ELR (cell line): Measurements from ENCODE around the gene ARNT2.
A peak's percentile ranks its signal among the peaks of the same experiment; 100 is the strongest.

Source experiments
- DNase-seq: peaks from one replicate; pipeline ENCODE4 v3.0.0-alpha.2; 2015; ENCODE audit warnings: low read depth

Gene ARNT2

DNA sequence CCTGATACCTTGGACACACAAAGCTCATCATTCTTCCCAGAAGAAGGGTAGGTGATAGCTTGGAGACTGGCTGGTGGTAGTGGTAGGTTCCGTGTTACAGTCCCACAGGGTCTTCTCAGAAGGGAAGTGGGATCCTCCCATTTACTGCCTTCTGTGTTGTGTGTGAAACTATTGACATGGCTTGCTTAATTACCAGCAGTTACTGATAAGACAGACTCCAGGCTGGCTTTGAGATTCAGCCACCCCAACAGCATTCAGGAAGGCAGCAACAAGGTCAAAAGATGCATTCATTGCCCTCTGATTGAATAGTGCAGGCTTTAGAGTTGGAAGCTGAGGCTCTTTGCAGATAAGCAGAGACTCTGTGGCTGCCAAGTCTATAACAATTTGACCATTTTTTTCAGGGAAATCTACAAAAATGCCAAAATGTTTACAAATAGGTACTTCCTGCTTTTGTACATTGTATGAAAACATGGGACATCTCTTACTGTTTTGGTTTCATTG, 7.7 kb downstream of the ARNT2 start:
- DNase-seq, result no peak

DNA sequence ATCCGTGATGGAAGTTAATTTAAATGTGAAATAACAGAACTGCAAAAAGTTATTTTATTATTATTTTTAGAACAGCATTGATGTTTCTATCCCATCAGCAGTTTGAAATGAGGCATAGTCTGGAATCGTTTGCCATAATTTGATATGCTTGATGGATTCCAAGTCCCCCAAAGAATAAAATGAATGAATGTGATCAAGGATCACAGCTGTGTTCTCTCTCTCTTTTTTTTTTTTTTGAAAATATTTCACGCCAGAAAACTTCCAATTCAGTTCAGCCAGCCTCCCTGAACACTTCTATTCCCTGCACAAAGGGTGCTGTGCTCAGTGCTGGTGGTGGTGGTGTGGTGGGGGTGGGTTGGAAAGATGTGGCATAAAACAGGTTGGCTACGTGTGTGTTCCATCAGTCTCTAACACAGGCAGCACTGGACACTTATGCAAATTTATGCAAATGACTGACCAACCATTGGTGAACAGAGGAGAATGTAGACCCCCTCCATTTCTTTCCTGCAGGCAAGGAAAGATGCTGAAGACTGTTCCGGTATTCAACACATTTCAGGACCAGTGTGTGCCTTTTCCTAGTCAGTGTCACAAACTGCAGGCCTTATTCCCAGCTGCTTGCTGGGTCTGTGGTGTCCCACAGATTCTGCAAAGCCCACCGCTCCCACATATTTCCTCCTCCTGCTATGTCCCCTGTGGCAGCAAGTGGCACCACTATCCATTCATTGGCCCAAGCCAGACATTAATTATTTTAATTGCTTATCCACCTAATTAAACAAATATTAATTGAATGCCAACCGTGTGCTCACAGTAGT, 10.6 kb downstream of the ARNT2 start:
- DNase-seq, result no peak

DNA sequence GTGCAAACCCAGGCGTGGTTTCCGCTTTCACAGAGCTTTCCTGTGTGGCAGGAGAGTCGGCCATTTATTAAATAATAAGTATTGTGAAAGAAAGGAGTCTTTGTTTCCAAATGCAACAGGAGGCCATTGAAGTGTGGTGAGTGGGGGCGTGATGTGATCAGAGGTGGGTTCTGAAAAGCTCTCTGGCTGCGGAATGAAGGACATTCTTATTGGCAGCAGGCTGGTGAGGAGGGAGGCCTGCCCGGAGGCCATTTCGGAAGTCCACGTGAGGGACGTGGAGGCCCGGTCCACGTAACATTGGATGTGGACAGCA, 11.1 kb downstream of the ARNT2 start:
- DNase-seq, result no peak

DNA sequence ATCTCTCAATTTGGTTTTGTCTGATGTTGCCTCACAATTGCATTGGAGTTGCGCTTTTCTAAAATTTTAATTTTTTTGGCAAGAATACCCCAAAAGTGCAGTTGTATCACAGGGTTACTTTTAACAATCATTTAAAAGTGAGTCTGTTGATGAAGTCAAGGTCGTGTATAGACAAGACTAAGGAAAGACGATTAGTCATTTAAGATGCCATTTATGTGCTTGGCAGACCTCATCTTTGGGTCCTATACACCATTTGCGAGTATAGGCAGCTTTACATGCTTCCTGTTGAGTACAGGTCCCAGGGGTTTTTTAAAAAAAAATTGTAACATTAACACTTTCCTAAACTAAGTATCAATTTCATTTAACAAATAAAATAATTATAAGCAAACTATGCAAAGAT, 12.5 kb downstream of the ARNT2 start:
- DNase-seq, result no peak

DNA sequence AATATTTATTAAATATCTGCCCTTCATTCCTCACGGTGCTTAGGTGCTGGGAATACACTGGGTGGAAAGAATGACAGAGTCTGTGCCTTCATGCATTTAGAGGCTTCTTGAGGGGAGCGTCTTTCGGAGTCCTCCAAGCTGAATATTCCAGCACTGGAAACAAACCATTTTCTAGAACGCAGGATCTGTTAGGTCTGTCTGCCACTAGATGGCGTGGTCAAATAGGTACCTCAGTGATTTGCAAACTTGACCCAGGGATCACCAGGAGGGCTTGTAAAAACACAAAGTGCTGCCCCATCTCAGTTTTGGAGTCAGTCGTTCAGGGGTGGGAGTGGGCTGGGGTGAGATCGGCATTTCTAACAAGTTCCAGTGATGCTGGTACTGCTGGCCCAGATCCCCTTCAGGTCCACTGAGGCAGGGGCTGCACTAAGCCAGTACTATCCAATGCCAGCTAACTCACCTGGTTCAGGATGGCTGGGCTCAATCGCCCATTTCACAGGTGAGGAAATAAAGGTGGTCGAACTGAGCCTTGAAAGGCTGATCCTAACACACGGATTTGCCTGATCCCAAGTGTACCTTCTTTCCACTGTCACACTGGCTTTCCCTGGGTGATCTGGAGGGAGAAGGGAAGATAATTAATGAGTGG, 14.8 kb downstream of the ARNT2 start:
- DNase-seq, result peak; percentile 76

DNA sequence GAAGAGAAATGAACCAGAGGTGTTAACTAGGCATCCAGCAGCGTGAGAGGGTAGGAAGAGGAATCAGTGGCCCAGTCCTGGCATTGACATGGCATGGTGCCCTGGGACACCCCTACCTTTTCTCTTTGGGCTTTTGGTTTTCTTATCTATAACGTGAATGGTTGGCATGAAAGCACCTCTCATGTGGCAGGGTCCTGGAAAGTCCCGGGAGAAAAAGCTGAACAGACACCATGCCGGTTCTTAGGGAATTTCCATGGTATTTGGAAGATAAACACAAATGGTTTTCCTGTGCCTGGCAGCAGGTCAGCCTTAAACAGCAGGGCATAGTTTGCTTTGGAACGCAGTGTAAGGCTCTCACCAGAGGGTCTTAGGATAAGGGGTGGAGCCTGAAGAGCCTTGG, 15.4 kb downstream of the ARNT2 start:
- no peak for DNase-seq

DNA sequence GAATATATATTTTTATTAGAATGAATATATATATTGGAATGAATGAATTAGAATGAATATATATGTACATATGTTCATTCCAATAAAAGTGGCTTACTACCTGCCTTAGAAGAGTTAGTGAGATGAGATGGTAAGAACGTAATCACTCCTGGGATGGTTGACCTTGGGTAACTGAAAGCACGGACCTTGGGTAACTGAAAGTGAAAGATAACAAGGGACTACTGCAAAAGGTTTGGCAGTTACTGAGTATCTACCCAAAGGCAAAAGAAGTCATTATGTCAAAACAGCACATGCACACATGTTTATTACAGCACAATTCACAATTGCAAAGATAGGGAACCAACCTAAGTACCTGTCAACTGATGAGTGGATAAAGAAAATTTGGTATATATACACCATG, 16.5 kb downstream of the ARNT2 start:
- DNase-seq, result no peak

DNA sequence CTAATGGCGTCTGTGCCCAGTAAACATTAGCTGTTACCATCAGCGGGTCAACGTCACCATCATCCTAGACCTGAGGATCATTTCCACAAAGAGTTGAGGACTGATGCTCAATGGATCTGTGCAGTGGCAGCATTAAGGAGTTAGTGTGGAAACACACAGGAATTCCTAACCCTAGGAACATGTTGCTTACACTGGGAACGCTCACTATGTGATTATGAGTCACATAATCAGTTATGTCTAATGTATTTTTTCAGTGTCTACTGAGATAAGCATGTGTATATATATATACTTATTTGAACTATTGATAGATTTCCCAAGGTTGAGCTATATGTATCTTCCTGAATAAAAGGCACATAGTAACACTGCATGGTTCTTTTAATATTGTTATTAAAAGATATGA, 19.0 kb downstream of the ARNT2 start:
- DNase-seq, result peak; percentile 29

DNA sequence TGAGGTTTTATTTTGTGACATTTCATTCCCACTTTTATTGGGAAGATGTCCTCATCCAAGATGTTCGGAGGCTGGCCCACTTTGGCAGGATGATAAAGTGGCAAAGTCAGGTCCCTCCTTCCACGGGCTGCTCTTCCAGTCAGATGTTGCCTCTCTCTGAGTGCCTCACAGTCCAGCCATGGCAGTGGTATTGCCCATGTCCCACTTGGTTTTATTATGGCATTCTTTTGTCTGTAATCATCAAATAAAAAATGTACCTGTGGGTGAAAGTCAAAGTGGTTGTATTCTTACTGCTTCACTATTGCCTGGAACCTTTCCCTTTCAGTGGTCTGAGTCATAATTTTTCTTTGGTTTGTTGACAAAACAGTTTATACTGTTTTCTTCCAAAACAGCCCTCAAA, 20.2 kb downstream of the ARNT2 start:
- DNase-seq, result peak; percentile 16

DNA sequence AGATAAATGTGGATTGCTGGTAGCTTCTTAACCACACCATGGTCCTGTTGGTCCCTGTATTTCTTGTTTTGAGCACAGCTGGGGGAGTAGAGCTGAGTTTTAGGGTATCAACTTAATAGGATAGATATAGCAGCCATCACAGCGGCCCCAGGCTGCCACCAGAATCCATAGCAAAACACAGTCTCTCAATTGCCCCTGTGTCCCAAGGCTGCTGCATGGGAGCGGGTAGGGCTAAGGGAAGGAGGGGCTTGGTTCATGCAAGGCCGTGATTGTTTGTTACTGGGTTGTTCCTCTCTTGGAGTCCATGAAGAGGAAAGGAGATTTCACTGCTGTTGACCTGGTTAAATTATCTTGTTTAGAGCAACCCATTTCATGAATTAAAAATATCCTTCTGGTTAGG, 22.1 kb downstream of the ARNT2 start:
- DNase-seq, result no peak

DNA sequence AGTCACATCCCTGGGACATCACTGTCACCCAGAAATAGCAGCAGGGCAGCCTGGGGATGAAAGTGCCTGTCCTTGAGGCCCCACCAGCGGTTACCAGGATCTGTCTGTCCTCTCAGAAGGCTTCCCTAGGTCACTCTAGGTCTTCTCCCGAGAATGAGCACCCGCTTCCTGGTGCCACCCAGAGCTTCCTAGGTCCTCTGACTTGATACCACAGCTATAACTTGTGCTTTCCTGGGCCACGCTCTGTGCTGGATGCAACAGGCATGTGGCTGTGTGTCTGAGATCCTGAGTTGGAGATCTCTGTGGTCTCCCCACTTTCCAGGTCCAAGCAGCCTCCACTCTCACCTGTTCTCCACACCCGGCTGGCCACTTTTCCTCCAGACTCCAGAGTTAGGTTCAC, 25.8 kb downstream of the ARNT2 start:
- DNase-seq, result no peak

DNA sequence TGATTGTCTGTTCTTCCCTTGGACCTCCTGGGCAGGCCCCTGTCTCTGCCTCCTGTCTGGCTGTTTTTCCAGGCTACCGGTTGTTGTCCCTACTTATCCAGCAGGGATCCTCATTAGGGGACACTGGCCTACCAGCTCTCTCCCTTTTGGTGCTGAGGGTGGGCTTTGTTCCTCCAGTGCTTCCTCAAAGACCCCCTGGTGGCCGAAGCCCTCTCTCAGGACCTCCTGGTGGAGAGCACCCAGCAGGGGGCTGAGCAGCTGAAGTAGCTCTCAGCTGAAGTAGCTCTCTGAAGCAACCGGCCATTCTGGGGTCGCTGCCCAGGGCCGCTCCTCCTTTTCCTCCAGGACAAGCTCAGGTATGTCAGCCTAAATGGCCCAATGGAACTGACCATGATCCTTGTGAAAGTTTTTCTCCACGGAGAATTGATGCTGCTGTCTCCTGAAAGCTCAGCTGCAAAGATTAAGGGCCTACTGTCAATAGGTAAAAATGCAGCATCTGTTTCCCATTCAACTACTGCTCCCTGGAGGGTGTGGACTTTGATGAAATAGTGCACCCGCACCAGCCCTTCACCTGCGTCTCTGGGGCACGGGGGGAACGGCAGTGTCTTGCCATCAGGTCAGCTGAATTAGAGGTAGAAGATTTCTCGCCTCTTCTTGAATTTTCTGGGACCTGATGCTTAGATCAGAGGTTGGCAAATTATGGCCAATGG, 27.6 kb downstream of the ARNT2 start:
- DNase-seq, result no peak

DNA sequence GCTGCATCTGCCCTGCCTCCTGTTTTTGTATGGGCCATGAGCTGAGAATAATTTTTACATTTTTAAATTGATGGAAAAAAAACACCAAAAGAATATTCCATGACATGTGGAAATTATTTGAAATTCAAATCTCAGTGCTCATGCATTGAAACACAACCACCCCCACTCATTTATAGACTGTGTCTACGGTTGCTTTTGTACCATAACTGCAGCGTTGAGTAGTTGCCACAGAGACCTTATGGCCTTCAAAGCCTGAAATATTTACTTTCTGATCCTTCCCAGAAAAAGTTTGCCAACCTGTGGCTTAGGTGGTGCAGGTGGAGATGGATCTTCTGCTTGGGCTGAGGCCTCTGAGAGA, 28.1 kb downstream of the ARNT2 start:
- DNase-seq, result no peak

DNA sequence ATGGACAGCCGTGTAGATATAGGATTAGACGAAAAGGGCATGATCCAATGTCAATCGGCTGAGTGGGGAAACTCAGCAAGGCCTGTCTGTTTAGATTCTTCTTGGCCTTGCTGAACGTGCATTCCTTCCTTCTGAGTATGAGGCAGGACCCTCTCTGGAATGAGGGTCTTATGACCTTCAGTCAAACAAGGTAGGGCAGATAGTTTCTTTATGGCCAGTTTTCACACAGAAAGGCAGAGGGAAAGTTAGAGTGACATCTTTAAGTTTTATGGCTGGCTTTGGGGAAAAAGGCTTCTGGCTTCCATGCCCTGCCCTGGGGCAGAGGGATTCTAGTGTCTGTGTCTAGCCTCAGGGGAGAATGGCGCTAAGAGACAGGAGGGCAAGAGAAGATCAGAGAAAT, 29.7 kb downstream of the ARNT2 start:
- DNase-seq, result no peak

DNA sequence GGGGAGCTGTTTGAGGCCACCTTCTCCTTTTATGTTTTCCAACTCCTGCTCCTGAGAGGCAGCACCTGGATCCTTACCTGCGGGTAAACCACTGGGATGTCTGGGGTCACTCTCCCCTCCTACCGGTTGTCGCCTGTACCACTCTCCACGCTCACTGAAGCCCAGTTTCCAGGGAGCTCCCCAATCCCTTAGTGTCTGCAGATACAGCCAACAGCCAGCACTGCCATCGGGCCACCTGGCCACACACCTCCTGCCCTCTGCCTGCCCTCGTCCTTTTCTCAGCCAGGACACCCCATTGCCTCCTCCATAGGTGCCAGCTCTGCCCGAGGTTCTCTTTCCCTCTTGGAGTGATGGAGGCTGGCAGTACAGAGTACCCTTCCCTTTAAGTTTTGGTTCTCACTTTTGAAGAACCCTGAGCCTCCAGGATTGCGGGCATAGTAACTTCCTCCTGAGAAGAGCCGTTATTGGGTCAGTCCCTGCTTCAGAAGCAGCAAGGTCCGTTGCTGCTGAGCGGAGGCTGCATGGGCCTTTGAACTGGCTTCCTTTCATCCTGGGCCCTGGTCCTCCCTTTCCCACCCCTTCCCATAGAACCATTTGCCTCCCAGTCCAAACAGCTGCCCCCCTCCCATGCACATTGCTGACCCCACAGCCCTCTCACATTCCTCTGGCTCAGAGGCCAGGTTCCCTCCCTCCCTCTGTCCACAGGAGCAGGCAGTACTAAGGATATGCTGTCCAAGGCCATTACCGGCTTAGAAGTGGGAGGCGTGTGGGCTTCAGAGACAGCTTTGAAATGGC, 30.9 kb downstream of the ARNT2 start:
- DNase-seq, result no peak

DNA sequence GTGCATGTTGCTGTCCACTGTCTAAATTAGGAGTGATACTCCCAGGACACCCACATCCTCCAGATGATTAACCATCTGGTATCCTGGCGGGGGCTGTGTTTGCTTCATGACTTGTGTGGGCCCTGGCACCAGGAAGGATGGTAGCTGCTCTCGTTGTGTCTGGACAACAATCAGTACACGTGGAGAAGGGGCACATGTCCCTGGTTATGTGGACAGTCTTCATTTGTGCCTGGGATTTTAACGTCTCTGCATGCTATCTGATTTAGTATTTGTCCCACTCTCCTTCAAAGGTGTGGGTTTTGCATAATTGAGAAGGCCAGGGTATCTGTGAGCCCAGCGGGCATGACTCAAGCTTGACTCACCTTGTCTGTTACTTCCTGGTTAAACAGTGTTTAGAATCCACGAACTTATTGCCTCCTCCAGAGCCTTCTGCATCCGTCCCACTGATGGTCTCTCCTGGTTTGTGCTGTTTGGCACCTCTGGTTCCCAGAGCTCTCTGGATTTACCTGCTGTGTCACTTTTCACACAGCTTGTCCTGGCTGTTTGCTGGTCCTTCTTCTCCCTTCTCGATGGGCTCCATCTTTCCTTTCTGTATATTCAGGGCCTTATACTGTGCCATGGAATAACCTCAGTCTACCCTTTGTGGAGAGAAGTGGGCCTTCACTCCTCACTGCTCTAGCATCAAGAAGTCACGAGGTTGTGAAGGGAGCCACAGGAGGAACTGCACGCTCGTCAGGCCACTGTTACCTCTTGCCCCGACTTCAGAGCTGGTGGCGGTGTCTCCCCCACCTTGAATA, 32.5 kb downstream of the ARNT2 start:
- DNase-seq, result peak; percentile 90

DNA sequence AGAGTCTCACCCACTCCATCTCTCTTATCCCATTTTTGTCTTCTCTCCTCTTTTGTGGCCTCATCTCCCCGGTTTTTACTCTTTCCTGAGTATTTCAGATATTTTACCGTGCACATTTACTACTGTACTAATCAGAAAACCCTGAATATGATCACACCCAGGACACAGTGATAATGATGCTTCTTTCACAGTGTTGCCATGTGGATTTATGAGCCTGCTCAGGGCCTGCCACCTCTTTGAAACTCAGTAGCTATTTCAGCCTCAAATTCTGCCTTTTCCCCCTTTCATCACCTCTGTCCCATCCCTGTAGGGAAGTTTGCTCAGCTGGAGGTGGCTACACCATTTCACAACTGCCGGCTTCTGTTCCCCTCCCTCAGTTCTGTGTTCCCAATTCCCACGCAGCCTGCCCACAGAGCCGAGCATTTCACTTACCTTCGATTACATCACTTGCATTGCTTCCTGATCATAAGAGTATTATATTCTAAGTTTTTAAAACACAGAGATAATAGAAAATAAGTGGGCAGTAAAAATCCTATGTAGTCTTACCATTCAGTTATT, 33.2 kb downstream of the ARNT2 start:
- no peak for DNase-seq

DNA sequence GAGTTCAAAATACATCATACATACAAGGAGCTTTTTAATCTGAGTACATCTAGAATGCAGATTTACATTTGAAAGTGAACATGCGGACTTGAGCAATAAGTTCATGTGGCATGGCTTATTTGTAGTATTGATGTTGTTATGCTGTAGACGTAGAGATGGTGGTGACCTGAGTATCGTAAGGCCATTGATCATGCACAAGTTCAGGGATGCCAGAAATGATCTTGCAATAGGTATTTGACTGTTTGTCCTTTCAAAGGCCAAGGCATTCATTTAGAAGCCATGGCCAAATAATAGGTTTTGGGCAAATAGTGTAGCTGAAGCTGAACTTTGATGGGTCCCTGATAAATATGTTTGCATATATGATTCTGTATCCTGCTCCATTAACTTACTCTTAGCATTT, 35.0 kb downstream of the ARNT2 start:
- DNase-seq, result no peak

DNA sequence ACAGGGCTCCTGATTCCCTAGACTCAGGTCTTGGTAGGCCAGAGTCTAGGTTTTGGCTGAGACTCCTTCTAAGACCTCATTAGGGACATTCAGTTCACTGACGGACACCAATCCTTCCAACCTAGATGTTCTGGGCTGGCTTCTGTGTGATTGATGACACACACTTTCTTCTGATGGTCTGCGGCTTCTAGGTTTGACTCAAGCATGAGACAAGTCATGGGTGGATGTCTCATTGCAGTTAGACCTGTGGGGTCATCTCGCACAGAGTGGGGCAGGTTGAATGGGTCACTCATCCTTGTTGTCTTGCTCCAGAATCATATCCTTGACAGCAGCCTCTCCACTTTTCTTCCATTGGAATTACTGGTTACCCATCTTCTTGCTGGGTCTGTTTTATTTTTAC, 35.8 kb downstream of the ARNT2 start:
- DNase-seq, result peak; percentile 65

DNA sequence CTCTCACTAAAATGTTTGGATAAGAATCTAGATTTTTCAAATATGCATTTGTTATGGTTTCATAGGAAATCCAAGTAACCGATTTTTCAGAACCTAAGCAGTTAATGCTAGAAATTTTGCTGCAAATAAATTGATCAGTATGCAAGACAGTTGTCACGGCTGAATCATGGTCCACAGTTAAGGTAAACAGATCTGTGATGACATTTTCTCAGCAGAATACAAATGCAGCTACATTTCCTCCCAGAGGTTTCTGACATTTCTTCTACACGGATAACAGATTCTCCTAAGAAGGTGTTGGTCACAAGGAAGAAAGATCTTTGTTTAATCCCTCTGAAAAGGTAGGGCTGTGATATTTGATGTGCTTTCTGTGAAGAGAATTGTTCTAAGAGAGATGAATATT, 36.9 kb downstream of the ARNT2 start:
- no peak for DNase-seq

DNA sequence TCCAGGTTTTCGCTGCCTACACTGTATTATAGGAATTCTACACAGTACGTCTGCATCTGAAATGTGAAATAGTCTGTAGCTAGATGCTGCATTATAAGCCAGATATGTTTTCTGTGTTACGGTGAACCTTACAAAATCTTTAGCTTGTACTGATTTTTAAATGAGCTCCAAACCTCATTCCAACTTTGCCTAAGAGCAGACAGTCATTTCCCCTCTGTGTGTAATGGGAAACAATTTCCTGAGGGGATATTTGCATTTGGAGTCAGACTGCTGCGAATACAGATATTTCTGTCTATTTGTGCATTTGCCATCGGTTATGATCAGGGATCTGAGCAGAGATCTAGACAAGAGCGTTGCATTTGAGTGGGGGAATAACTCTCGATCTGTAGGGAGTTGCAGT, 37.5 kb downstream of the ARNT2 start:
- DNase-seq, result peak; percentile 17
